Stimulated activated CD8-positive, alpha-beta memory T cell treated with anti-CD3 and anti-CD28 coated beads, Interleukin-15, amount 100 ng/mL, for 48 hours (primary cell): ENCODE results near the gene CFAP119.

ENCODE experiments used
- DNase-seq, 2 donors: peaks; one replicate each; pipeline ENCODE4 v3.0.0-alpha.2; 2020; ENCODE audit warnings: low read depth in 2 of 2

Gene CFAP119

GRCh38 chr16:30782486-30783279 is 20.8 kb upstream of the CFAP119 start:
- no peak for DNase-seq

GRCh38 chr16:30780549-30780948 is 18.7 kb upstream of the CFAP119 start:
- no peak for DNase-seq

- no peak for DNase-seq
Observed at GRCh38 chr16:30780021-30780420, 18.2 kb upstream of the CFAP119 start.

DNA sequence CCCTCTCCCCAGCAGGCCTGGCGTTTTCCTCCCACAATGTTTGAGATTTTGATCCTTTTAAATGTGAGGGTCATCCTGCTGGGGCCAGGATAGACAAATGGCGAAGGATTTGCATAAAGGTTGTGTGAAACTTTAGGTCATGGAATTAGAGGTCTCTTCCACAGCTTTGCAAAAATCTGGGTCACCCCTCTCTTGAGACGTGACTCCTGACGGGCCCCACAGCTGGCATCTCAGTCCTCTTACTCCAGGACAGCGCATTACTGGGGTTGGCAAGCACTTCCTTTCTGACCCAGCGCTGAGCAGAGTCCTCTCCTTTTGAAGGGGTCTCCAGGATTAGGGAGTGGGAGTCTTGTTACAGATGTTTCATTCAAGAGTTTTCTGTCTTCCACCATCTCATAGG is 17.7 kb upstream of the CFAP119 start:
- no peak for DNase-seq

- no peak for DNase-seq
Observed at GRCh38 chr16:30778549-30779244, 16.8 kb upstream of the CFAP119 start.

GRCh38 chr16:30777591-30778297 is 15.9 kb upstream of the CFAP119 start:
- DNase-seq = no peak

DNA sequence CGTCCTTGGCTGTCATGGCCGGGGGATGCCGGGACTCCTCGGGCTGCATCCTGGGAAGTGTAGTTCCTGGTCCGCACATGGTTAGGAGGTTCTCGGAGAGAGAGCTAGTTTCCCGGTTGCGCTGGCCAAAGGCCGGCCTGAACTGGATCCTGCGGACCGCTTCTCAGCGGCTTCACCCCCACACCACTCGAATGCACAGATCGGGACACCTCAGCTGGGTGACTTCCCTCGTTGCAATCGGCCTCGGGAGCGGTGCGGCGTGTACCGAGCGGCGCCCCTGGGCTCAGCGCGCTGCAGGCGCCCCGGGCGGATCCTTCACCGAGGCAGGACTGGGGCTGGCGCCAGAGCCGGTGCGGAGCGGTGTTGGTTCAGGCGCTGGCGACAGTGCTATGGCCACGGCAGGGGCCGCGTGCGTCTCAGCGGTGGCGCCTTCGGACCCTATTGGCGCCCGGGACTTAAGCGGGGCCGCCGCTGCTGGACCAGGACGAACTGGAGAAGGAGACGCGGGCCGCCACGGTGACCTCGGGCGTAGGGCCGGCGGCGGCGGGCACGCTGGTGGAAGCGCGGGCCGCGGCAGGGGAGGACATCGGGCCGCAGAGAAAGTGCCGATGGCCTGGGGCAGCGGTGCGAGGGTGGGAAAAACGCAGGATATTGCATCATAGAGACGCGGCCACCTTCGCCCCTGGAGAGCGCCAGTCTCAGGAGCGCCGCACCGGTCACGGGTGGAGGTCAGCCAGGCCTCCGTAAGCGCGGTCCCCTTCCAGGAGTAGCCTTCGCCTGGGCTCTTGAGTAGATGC is 13.7 kb upstream of the CFAP119 start:
- peak; percentile 40 to 57 for DNase-seq

- DNase-seq = no peak
Observed at GRCh38 chr16:30775131-30775391, 13.2 kb upstream of the CFAP119 start.

- DNase-seq = no peak
Observed at GRCh38 chr16:30774367-30775130, 12.7 kb upstream of the CFAP119 start.

DNA sequence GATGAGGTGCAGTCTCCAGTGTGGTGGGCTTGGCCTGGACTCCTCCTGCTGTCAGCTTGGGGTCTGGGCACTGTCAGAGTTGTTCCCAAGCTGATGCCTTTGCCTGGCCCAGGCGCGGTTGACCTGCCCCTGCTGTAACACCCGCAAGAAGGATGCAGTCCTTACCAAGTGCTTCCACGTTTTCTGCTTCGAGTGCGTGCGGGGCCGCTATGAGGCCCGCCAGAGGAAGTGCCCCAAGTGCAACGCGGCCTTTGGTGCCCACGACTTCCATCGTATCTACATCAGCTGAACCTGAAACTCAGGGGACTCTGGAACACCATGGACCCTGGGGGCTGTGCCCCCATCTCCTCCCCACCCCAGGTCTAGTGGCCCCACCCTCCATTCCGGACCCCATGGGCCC is 12.0 kb upstream of the CFAP119 start:
- no peak for DNase-seq

DNA sequence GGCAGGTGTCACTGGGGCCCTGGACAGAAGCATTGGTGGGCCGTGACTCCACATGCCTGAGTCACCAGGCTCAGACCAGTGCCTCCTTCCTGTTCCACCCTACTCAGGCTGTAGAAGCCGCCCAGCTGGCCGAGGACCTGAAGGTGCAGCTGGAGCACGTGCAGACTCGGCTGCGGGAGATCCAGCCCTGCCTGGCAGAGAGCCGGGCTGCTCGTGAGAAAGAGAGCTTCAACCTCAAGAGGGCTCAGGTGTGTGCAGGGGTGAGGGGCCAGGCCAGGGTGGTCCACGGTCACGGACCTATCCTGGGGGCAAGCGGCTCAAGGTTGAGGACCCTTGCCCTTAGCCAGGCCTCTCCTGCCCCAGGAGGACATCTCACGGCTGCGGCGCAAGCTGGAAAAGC is 9.9 kb upstream of the CFAP119 start:
- no peak for DNase-seq

DNA sequence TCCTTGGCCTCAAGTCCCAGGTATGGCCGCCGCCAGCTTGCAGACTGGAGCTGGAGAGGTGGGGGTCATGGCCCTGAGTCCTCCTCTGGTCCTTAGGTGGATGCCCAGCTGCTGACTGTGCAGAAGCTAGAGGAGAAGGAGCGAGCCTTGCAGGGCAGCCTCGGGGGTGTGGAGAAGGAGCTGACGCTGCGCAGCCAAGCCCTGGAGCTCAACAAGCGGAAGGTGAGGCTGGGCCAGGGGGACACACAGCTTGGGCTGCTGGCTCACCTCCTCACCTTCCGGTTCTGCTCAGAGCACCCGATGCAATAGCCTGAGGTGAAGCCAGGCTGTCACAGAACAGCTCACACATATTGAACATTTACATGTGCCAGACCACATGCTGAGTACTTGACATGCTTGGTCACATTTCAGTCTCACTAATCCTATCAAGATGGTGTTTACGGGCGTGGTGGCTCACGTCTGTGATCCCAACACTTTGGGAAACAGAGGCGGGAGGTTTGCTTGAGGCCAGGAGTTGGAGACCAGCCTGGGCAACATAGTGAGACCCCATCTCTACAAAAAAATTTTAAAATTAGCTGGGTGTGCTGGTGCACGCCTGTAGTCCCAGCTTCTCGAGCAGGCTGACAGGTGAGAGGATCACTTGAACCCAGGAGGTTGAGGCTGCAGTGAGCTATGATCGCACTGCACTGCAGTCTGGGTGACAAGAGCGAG is 7.7 kb upstream of the CFAP119 start:
- no peak for DNase-seq

DNA sequence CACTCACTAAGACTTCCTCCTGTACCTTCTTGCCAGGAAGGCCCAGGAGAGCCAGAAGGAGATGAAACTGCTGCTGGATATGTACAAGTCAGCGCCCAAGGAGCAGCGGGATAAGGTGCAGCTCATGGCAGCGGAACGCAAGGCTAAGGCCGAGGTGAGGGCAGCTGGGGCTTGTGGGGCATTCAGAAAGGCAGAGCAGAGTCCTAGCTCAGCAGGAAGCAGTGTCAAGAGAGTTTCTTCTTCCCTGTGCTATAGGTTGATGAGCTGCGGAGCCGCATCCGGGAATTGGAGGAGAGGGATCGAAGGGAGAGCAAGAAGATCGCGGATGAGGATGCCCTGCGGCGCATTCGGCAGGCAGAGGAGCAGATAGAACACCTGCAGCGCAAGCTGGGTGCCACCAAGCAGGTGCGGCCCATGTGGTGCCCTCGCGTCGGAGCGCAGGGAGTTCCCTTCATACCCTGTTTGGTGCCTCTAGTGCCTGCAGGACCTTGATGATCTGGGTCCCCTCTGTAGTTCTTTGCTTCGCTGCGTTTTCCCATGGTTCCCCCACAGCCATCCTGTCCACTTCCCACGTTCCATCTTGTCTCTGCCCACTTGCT is 6.8 kb upstream of the CFAP119 start:
- no peak for DNase-seq

GRCh38 chr16:30767767-30768465 is 6.1 kb upstream of the CFAP119 start:
- no peak for DNase-seq

GRCh38 chr16:30766933-30767284 is 5.0 kb upstream of the CFAP119 start:
- DNase-seq = no peak

- DNase-seq = no peak
Observed at GRCh38 chr16:30766206-30766932, 4.5 kb upstream of the CFAP119 start.

DNA sequence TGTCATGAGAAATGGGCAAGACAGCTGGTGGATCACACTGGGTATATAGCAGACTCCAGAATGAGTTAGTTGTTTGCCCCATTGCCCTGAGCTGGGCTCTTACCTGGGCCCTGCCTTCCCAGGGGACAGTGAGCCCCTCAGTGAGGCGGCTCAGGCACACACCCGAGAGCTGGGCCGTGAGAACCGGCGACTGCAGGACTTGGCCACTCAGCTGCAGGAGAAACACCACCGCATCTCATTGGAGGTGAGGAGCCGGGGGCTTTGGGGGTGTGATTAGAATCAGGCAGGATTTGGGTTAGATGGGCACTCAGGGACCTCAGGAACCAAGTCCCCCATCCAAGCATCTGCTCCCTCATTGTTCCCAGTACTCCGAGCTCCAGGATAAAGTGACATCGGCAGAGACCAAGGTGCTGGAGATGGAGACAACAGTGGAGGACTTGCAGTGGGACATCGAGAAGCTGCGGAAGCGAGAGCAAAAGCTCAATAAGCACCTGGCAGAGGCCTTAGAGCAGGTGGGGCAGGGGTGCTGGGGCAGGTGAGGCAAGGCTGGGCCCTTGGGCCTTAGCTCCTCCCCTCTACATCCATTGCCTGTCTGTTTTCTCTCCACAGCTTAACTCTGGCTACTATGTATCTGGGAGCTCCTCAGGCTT is 3.1 kb upstream of the CFAP119 start:
- no peak for DNase-seq

DNA sequence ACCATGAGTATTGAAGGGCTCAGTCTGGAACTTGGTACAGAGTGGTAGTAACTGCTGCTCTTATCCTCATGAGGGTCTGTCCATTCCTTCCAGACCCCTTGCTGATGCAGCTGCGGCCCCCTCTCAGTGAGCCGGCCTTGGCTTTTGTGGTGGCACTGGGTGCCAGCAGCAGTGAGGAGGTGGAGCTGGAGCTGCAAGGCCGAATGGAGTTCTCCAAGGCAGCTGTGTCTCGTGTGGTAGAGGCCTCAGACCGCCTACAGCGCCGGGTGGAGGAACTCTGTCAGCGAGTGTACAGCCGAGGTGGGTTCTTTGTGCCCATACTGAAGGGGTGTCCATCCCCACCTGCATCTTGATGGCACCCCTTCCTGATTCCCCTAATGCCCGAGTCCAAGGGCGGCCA is 2.2 kb upstream of the CFAP119 start:
- no peak for DNase-seq
